GM21619 (cell line): ENCODE data around the gene SLC2A9.
"Not testable (repeated sequence)": the region's sequence is repeated elsewhere in the genome, so short reads cannot be mapped to it uniquely, and the experiment has no call there.

ENCODE experiments used
- ATAC-seq: cut with Tn5 transposase; IDR thresholded peaks from one replicate; pipeline ENCODE4 v1.9.1; 2021; ENCODE audit not compliant: unreplicated experiment

Gene SLC2A9

DNA sequence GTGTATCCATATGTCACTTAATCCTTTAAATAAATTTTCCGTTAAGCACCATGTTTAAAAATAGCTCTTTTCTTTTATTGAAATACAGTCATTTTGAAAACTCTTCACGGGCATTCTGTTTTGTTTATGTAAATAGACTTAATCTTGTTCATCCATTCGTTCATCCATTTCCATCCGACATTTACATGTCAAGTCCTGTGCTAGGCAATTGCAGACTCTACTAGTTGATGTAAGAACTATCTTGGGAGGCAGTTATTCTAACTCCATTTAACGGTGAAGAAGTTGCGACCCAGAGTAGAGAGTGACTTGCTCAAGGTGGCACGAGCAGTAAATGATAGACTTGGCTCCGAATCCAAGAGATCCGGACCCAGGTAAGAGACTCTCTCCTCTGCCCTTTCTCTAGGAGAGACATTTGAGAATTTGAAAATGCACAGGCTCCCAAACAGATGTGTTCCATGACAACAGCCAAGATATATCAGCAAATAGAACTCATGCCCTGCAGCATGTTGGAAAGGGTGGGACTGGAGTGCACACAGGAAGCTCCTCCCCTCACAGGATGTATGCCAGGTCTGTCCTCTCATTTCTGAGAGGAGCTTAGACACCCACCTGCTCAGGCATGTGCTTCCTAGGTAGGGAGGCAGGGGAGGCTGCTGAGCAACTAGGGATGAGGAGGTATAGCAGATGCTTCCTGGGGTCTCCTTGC lies 175.4 kb downstream of the SLC2A9 start:
- ATAC-seq = no peak

DNA sequence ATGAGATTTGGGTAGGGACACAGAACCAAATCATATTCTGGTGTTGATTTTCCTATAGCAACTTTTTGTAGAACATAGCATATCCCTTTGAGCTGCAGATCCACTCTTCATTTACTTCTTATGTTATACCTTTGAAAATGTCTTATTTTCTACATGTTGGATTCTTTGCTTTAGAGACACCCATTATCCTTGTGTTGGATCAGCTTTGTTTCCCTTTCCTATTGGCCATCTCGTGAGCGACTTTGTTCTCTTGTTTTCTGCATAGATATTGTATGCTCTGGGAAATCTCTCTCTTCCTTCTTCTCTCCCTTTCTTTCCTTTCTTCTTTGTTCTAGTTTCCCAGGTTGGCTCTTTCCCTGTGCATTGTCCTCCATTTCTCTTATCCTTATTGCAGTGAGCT lies 180.2 kb downstream of the SLC2A9 start:
- ATAC-seq = no peak

DNA sequence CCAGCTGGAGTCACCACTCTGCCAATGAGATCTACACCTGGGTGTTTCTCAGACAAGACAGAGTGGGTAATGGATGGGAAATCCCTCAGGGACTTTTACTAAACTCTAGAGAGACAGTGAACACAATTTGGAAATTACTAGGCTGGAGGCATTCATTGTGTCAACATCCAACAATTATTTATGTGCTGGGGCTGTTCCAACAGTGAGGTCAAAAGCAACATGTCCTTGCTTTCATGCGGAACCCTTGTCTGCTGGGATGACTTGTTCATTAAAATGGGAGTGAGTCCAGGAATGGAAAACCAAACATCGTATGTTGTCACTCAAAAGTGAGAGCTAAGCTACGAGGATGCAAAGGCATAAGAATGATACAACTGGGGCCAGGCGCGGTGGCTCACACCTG lies 185.9 kb downstream of the SLC2A9 start:
- no peak for ATAC-seq

DNA sequence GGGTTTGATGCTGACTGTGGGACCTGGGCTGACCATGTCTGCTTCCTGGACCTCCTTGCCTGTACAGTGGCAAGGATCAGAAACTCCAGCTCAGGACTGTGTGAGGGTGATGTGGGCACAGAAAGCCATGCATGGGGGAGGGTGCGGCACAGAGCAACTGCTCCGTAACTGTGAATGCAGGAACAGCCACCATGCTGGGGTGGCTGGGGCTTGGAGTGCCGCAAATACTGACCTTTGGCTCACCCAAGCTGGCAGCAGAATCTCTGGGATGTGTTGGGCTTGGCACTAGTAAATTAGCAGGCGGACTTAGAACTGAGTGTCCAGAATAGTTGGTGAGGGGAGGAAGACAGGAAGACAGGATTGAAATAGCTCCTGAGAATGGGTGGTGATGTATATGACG lies 187.9 kb downstream of the SLC2A9 start:
- ATAC-seq = no peak

DNA sequence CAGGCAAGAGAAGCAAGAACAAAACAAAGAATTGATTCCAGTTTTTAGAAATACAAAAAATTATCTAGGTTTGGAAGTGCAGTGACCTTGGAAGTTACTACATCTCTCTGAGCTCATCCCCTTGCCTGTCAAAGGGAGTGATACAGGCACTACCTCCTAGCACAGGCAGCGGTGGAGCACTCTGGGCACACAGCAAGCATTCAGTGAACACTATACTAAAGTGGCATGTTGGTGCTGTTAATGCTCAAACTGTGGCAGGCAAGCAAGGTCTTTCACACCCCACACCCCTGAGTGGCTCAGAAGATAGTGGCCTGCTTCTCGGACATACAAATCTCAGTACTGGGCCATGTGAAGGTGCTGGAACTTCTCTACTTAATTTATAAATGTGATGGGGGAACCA lies 188.7 kb downstream of the SLC2A9 start:
- no peak for ATAC-seq

DNA sequence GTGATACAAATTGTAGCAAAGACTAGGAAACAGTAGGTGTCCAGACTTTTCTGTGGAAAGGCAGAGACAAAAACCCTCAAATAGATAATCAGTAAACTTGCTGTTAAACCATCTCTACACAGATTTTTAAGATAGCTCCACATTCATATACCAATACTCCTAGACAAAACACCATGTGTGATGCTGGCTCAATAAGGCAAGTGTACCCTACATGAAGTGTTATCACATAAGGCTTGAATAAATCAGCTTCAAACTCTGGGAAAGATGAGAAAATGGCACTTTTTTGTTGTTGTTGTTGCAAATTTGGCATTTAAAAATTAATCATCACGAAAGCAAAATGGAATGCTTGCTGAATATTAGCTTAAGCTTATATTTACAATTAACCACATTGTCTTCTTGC lies 194.7 kb downstream of the SLC2A9 start:
- ATAC-seq = no peak

DNA sequence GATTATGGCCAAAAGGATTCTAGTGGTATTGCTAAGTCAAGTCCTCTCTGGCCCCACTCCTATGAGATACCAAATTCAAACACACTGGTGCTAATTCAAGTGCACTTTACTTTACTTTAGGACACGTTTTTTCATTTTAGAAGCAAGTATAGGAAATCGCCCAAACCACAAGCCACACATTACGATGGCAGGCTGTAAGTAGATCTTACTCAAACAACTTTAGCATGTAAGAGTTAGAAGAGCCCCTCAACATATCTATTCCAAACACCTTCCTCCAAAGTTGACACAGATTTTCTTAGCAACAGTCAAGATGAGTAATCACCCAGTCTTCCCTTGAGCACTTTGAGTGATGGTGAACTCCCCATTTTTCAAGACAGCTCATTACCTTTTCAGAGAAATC lies 196.2 kb downstream of the SLC2A9 start:
- ATAC-seq = peak; percentile 82

DNA sequence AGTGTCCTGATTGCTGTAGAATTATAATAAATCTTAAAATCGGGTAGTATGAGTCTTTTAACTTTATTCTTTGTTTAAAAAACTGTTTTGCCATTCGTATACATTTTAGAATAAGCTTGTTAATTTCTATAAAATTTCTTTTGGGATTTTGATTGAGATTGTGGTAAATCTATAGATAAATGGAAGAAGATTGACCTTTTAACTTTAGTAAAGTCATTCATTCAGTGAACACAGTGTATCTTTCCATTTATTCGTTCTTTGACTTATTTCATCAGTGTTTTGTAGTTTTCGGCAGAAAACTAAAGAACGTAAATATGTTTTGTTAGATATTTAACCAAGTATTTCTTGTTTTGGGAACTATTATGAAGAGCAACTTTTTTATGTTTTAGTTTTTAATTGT lies 201.0 kb downstream of the SLC2A9 start:
- no peak for ATAC-seq

DNA sequence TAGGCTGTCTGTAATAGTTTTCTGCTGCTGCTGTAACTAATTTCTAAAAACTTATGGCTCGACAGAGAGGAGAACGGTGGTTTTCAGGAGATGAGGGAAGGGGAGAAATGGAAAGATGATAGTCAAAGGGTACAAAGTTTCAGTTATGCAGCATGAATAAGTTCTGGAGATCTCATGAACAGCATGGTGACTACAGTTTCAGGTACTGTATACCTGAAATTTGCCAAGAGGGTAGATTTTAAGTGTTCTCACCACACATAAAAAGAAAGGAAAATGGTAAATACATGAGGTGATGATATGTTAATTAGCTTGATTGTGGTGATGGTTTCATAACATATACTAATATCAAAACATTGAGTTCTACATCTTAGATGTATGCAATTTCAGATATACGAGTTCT lies 205.0 kb downstream of the SLC2A9 start:
- no peak for ATAC-seq

DNA sequence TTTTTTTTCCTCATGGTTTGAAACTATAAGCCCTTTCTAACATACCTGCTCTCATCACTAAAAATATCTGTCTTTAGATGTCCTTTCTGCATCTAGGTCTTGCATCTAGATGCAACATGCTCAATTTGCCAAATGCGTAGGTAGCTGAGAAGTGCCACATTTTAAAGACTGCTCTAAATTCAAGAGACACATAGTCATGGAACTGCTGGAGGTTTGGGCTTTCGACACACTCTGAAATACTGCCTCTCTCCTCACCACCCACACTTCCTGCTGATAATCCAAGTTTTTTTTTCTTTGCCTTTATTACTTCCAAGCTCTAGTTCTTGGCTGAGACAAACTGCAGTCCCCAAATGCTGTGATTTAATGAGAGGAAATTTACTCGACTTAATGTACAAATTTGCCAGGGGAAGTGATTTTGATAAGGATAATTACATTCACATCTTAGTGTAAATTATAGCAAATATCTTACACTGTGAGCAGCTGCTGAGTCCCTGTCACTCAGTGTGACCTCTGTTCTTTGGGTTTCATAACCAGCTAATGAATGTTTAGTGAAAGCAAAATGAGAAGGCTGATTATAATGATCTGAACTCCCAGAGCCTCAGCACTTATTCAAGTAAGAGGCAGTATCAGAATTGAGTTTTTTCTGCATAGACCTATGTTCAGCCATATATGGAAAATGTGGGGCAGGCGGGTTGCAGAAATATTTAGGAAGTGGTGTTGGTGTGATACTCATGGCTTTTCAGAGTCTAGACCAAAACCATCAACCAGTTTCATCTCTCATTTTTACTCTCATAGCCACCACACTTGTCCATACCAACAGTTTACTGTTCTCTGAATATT lies 208.6 kb downstream of the SLC2A9 start:
- peak; percentile 82 for ATAC-seq

DNA sequence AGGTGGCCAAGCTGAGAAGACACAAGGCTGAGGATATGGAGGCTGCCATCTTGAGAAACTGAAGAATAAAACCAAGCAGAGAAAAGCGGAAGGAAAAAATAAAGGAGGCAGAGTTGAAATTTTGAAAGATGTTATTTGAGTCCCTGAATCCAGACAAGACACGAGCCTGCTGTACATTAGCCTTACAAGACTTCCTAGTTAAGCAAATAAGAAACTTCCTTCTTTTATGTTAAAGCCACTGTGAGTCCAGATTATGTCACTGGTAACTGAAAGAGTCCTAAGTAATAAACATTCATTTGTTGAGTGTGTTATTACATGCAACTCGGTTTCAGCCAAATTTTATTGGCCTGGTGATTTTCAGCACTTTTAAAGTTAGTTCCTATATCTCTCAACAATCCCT lies 209.5 kb downstream of the SLC2A9 start:
- no peak for ATAC-seq

DNA sequence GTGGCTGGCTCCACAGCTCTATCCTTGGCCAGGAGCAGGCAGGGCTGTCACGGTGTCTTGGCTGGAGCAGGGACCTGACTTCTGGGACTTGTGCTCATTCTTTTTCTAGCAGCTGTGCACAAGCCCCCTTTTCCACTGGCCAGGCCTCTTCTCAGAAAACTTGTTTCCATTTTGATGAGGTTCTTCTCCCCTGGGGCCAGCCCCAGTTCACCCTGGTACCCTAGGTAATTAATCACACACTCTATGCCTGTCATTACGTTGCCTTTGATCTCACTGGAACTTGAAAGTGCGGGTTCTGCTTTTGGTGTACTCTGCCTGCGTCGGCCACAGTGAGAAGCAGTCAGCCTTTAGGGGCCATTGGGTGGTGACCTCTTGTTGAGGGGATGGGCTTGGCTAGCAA lies 213.2 kb downstream of the SLC2A9 start:
- no peak for ATAC-seq

DNA sequence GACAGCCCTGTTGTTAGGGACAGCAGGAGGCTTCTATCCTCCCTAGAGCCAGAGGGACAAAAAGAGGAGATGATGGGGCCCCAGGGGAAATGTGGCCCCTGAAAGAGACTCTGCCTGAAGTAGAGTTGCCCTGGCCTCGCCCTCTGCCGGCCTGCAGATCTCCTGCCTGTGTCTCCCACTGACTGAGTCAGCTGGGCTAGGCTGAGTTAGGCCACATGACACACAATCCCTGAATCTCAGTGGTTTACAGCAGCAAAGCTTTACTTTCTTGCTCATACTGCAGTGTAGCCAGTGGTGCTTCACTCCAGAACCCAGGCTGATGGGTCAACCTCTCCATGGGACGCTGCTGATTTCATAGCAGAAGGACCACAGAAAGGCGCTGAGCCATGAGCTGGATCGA lies 216.4 kb downstream of the SLC2A9 start:
- no peak for ATAC-seq

DNA sequence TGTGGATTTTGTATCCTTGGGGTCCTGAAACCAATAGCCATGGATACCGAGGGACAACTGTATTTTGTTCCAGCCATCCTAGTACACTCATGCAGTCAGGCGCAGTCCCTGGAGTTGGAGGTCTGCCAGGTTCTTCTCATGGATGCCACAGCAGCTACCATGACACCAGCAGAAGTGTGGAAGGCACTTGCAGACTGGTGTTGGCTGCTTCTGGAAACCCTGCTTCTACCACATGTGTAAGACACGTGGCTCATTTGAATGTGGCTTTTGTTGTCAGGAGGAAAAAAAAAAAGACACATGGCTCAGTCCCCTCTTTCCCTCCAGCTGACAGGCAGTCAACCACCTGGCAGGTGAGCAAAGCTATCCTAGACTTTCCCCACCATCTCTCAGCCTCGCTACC lies 220.4 kb downstream of the SLC2A9 start:
- no peak for ATAC-seq

DNA sequence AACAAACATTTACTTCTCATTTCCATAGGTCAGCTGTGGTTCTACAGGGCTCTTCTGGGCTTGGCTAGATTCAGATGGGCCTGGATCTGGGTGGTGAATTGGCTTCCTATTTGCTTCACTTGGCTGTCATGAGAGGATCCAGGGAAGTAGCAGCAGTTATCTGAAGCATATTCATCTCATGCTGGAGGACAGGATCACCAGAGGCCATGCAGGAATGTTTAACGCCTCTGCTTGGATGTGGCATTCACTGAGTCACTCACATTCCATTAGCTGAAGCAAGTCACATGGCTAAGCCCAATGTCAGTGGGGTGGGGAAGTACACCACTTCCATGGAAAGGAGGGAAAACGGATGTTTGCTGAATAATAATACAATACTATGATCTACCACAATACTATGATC lies 224.7 kb downstream of the SLC2A9 start:
- ATAC-seq = not testable (repeated sequence)

DNA sequence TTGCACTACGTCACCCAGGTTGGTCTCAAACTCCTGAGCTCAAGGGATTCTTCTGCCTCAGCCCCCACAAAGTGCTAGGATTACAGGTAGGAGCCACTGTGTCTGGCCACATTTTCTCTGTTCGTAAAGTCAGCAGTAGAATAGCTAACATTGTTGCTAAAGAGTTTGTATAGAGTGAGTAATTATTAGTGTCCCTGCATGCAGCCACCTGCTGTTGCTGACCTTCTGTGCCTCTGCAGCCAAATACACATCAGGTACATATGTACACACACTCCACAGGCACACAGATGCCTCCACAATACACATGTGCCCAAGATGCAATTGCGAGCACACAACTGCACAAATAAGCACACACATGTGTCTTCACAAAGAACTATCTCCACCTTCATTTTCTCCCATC lies 228.9 kb downstream of the SLC2A9 start:
- no peak for ATAC-seq

DNA sequence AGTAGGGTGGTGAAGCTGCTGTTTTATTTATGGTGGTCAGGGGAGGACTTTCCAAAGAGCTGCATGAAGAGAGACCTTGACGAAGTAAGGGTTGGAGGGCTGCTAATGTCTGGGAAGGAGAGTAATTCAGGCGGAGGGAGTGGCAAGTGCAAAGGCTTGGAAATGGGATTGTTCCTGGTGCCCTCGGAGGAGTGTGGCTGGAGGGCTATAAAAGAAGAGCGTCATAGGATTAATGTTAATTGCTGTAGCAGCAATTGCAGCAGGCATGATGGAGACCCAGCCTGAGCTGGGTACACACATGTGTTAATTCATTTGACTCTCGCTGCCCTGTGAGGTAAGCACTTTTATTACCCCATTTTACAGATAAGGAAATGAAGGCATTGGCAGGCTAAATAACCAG lies 235.4 kb downstream of the SLC2A9 start:
- not testable (repeated sequence) for ATAC-seq

DNA sequence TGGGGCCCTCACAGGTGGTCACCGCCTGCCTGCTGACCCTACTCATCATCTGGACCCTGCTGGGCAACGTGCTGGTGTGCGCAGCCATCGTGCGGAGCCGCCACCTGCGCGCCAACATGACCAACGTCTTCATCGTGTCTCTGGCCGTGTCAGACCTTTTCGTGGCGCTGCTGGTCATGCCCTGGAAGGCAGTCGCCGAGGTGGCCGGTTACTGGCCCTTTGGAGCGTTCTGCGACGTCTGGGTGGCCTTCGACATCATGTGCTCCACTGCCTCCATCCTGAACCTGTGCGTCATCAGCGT lies 239.2 kb downstream of the SLC2A9 start:
- no peak for ATAC-seq

DNA sequence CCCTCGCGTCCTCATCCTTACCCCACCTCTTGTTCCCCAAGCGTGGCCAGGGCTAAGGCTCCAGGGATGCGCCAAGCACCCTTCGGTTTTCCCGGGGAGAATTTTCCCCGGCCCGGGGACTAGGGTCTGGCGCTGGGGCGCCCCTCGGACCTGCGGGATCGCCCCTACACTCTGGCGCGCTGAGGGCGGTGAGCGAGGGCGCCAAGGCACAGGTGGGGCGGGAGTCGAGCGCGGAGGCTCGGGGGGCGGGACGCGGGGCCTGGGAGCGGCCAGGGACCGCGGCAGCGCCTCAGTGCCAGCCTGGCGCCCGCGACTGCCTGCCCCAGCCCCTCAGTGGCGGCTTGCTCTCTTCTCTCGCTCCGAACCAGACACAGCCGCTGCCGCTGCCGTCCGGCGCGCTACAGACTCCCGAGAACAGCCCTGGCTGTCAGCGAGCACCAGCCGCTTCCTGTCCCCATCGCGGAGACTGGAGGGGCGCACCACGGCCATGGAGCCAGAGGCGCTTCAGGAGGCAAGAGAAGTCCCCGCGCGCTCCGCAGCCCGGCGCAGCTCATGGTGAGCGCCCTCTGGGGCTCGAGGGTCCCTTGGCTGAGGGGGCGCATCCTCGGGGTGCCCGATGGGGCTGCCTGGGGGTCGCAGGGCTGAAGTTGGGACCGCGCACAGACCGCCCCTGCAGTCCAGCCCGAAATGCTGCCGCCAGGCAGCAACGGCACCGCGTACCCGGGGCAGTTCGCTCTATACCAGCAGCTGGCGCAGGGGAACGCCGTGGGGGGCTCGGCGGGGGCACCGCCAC lies 239.8 kb downstream of the SLC2A9 start, which contains the start of gene DRD5:
Gene DRD5, plus strand, starts transcription at position 292 of the 793 bp plus-strand sequence. Its CDS starts 396 bp downstream, at position 688.
- ATAC-seq = no peak
